Chondrocyte (in vitro differentiated cells): ENCODE data around the gene OR1I1. TPM values are rescaled to one million over a fixed set of nuclear protein-coding genes. Genes with fewer than 3 reads are reported as not detected.

ENCODE experiments used
- DNase-seq: peaks from one replicate; pipeline ENCODE4 v3.0.0; 2021; ENCODE audit warnings: mixed read lengths, low spot score
- H3K27ac Mint-ChIP-seq: one replicate; pipeline ENCODE4 v1.8.0; 2021; ENCODE audit warnings: mild to moderate bottlenecking, moderate library complexity, mixed read lengths; ENCODE audit not compliant: unreplicated experiment
- H3K27me3 Mint-ChIP-seq: 2 replicates; pipeline ENCODE4 v1.8.0; 2021; ENCODE audit warnings: low read depth, mixed read lengths
- H3K36me3 Mint-ChIP-seq: 2 replicates; pipeline ENCODE4 v1.8.0; 2021; ENCODE audit warnings: low read depth, mixed read lengths
- H3K4me1 Mint-ChIP-seq: 2 replicates; pipeline ENCODE4 v1.8.0; 2021; ENCODE audit warnings: low read depth, mild to moderate bottlenecking, mixed read lengths
- H3K4me3 Mint-ChIP-seq: one replicate; pipeline ENCODE4 v1.8.0; 2021; ENCODE audit warnings: mild to moderate bottlenecking, moderate library complexity, mixed read lengths; ENCODE audit not compliant: unreplicated experiment
- H3K9me3 Mint-ChIP-seq: 2 replicates; pipeline ENCODE4 v1.8.0; 2021; ENCODE audit warnings: low read depth, mixed read lengths
- total RNA-seq: library from RNA; stranded (reverse); gene quantifications from 3 replicates; pipeline ENCODE4 v1.2.1, GENCODE V29; 2021
- TF ChIP-seq, protein P1 (sequence below): fragments of 200-600 bp; sonication (generic); IDR thresholded peaks from 2 replicates; pipeline ENCODE4 v1.5.0; 2021; ENCODE audit warnings: antibody characterized with exemption, mild to moderate bottlenecking, moderate library complexity

Gene OR1I1
- total RNA-seq, 1 donor from 2014 or later = not detected

DNA sequence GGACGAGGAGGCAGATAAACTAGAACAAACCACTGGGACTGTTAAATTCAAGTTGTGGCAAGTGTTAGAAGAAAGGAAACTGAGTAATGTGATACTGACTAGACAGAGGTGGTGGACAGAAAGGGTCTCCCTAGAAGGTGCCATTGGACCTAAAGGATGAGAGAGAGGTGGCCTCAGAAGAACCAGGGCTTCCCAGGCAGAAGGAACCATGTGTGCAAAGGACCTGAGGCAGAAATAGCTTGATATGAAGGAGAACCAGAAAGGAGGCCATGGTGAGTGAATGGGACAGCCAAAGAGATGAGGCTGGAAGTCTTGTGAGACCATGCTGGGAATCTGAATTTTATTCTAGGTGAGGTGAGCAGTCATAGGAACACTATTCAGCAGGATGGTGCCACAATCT lies 22.4 kb downstream of the OR1I1 start:
- Mint-ChIP-seq H3K4me3 (no peak overlapping the region), H3K27me3 (no peaks in the 10 kb centered on the region), H3K36me3 (peaks cover 15% of the 10 kb centered on the region), H3K4me1 (peaks cover 18% of the 10 kb centered on the region), H3K9me3 (peaks cover 17% of the 10 kb centered on the region), H3K27ac (no peak overlapping the region)
- DNase-seq = no peak
- TF ChIP-seq, protein P1, sequence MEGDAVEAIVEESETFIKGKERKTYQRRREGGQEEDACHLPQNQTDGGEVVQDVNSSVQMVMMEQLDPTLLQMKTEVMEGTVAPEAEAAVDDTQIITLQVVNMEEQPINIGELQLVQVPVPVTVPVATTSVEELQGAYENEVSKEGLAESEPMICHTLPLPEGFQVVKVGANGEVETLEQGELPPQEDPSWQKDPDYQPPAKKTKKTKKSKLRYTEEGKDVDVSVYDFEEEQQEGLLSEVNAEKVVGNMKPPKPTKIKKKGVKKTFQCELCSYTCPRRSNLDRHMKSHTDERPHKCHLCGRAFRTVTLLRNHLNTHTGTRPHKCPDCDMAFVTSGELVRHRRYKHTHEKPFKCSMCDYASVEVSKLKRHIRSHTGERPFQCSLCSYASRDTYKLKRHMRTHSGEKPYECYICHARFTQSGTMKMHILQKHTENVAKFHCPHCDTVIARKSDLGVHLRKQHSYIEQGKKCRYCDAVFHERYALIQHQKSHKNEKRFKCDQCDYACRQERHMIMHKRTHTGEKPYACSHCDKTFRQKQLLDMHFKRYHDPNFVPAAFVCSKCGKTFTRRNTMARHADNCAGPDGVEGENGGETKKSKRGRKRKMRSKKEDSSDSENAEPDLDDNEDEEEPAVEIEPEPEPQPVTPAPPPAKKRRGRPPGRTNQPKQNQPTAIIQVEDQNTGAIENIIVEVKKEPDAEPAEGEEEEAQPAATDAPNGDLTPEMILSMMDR = no peak

- DNase-seq = no peak
- Mint-ChIP-seq H3K9me3 (peaks cover 17% of the 10 kb centered on the region), H3K36me3 (peaks cover 16% of the 10 kb centered on the region), H3K4me3 (no peak overlapping the region), H3K4me1 (peaks cover 18% of the 10 kb centered on the region), H3K27me3 (no peaks in the 10 kb centered on the region), H3K27ac (no peak overlapping the region)
- TF ChIP-seq, protein P1 = no peak
These were observed 23.0 kb downstream of the OR1I1 start for GRCh38 chr19:15105044-15105443.

DNA sequence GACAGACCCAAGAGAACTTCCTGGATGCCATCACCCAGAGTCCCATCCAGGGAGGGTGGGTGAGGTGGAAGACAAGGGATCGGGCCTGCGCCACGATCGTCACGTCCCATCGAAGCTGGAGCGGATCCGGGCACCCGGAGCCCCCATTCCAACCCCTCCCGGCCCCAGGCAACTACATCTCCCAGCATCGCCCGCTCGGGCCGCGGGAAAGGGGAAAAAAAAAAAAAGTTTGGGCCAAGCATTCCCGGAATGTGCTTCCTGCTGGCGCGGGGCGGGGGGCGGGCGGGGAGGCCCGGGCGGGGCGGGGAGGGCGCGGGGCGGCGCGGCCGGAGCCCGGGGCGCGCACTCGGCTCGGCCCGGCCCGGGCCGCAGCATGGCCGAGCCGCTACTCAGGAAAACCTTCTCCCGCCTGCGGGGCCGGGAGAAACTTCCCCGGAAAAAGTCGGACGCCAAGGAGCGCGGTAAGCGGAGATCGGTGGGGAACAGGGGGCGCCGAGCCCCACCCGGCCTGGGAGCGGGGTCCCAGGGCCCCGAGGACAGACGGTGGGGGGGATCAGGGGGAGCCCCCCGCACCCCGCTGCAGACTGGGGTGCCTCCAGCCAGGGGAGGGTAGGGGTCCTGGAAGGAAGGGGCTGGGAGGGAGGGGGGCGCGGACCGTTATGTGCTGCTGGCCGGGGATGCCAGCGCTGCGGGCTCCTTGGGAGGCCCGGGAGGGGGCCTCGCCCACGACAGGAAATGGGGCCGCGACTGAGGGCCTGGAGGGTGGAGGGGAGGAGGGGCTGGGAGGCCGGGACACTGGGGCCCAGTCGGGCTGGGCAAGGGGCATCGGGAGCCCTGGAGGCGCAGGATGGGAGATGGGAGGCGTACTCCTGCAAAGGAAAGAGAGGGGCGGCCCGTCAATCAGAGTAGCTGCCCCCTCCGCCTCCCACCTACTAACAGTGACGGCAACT lies 25.3 kb downstream of the OR1I1 start, which contains the start of gene SYDE1:
Gene SYDE1 (plus strand): TSS at position 341 of the 950 bp plus-strand sequence. CDS start 33 bp downstream, at position 374.
- TF ChIP-seq, protein P1 = no peak
- H3K27ac Mint-ChIP-seq = peak within 1 kb of the TSS; percentile 92
- no peaks in the 10 kb centered on the region for H3K27me3 Mint-ChIP-seq

GRCh38 chr19:15108145-15108844 lies 26.3 kb downstream of the OR1I1 start:
- Mint-ChIP-seq H3K27ac (peak overlapping the region; percentile 65), H3K4me3 (peak overlapping the region; percentile 88), H3K9me3 (peaks cover 11% of the 10 kb centered on the region), H3K4me1 (peaks cover 18% of the 10 kb centered on the region), H3K27me3 (no peaks in the 10 kb centered on the region), H3K36me3 (peaks cover 28% of the 10 kb centered on the region)
- TF ChIP-seq, protein P1 = no peak
- DNase-seq = no peak

More for the DNA sequence above, 25.3 kb downstream of the OR1I1 start, which contains the start of gene SYDE1:
- peaks cover 23% of the 10 kb centered on the region for H3K36me3 Mint-ChIP-seq
- H3K4me3 Mint-ChIP-seq = peak within 1 kb of the TSS; percentile 88
- peaks cover 14% of the 10 kb centered on the region for H3K9me3 Mint-ChIP-seq
- DNase-seq = no peak
- peaks cover 18% of the 10 kb centered on the region for H3K4me1 Mint-ChIP-seq
